ENCODE measurements around the gene TIE1. TPM values are rescaled to one million over a fixed set of nuclear protein-coding genes. Genes with fewer than 3 reads are reported as not detected.
A peak's percentile ranks its signal among the peaks of the same experiment; 100 is the strongest.

The TIE1 gene
- total and polyA plus RNA-seq, 2 of the 13 experiments (the other 11 are each of a cell fraction or from before 2014, with no cell fraction given) = 0.58 to 0.84 TPM

DNA sequence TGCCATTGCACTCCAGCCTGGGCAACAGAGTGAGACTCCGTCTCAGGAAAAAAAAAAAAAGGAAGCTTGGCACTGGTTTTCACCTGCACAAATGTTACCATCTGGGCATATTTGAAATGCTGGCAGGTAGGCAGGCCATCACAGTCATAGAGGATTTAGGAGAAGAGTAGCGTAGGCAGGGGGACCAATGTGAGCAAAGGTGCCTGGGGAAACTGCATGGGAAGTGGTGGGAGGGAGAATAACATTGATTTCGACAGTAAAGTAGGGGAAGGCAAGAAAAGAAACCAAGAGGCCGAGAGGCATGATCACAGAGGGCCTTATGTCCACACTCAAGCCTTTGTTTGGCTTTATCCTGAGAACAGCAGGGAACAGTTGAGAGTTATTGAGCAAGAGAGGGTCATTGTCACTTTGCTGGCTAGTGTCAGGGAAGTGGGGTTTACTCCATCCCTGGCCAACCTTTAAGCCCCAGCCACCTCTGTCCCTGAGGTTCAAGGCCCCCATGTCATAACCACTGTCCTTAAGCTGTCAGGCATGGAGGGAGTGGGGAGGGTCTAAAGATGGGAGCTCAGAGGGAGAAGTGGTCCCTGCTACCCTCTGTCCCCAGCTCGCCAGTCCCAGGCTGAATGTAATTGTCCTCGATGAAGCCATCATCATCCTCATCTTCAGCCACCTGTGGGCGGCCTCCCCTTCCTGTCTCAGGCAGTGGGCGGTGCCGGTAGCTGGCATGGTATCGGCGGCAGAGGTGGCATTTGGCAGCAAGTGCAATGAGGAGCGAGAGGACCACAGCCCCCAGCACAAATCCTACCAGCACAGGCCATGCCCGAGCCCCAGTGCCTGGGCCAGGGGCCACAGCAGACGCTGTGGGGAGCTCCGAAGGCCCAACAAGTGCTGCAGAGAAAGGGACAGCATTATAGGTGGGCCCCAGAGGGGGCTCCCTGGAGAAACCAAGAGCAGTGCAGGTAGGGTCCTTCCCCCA is 18.3 kb upstream of the TIE1 start (continued):
- TF ChIP-seq, protein P1, sequence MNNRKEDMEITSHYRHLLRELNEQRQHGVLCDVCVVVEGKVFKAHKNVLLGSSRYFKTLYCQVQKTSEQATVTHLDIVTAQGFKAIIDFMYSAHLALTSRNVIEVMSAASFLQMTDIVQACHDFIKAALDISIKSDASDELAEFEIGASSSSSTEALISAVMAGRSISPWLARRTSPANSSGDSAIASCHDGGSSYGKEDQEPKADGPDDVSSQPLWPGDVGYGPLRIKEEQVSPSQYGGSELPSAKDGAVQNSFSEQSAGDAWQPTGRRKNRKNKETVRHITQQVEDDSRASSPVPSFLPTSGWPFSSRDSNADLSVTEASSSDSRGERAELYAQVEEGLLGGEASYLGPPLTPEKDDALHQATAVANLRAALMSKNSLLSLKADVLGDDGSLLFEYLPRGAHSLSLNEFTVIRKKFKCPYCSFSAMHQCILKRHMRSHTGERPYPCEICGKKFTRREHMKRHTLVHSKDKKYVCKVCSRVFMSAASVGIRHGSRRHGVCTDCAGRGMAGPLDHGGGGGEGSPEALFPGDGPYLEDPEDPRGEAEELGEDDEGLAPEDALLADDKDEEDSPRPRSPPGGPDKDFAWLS (CRISPR knock-in tag; IDR thresholded peaks at IDR 0.05; ENCODE audit: borderline replicate concordance) = no peak
- TF ChIP-seq ZNF326 (CRISPR knock-in tag; IDR thresholded peaks at IDR 0.05; ENCODE audit: borderline replicate concordance) (no peak), FOXP1 (IDR thresholded peaks at IDR 0.05) (no peak), FOXP1 (CRISPR knock-in tag; IDR thresholded peaks at IDR 0.05) (peak; percentile 66), ERF (CRISPR knock-in tag; IDR thresholded peaks at IDR 0.05) (no peak; the same call in 1 of the 2 replicates), ZFP36L2 (CRISPR knock-in tag; IDR thresholded peaks at IDR 0.05) (no peak), MATR3 (CRISPR knock-in tag; IDR thresholded peaks at IDR 0.05) (no peak), HOXA3 (CRISPR knock-in tag; IDR thresholded peaks at IDR 0.05) (peak; percentile 70; the same call in 1 of the 2 replicates), ZNF230 (CRISPR knock-in tag; IDR thresholded peaks at IDR 0.05) (no peak), ZNF121 (CRISPR knock-in tag; IDR thresholded peaks at IDR 0.05) (peak; percentile 53; the same call in 1 of the 2 replicates), ZNF101 (CRISPR knock-in tag; IDR thresholded peaks at IDR 0.05; ENCODE audit: borderline replicate concordance, low read depth) (no peak), FOXO1 (CRISPR knock-in tag; IDR thresholded peaks at IDR 0.05) (peak; percentile 70; the same call in 1 of the 2 replicates), ZNF772 (CRISPR knock-in tag; IDR thresholded peaks at IDR 0.05) (no peak), FOXK2 (IDR thresholded peaks at IDR 0.05) (no peak)
- TF ChIP-seq, protein P2, sequence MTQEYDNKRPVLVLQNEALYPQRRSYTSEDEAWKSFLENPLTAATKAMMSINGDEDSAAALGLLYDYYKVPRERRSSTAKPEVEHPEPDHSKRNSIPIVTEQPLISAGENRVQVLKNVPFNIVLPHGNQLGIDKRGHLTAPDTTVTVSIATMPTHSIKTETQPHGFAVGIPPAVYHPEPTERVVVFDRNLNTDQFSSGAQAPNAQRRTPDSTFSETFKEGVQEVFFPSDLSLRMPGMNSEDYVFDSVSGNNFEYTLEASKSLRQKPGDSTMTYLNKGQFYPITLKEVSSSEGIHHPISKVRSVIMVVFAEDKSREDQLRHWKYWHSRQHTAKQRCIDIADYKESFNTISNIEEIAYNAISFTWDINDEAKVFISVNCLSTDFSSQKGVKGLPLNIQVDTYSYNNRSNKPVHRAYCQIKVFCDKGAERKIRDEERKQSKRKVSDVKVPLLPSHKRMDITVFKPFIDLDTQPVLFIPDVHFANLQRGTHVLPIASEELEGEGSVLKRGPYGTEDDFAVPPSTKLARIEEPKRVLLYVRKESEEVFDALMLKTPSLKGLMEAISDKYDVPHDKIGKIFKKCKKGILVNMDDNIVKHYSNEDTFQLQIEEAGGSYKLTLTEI (CRISPR knock-in tag; conservative IDR thresholded peaks at IDR 0.05) = no peak
- TF ChIP-seq, protein P3, sequence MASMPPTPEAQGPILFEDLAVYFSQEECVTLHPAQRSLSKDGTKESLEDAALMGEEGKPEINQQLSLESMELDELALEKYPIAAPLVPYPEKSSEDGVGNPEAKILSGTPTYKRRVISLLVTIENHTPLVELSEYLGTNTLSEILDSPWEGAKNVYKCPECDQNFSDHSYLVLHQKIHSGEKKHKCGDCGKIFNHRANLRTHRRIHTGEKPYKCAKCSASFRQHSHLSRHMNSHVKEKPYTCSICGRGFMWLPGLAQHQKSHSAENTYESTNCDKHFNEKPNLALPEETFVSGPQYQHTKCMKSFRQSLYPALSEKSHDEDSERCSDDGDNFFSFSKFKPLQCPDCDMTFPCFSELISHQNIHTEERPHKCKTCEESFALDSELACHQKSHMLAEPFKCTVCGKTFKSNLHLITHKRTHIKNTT (CRISPR knock-in tag; IDR thresholded peaks at IDR 0.05) = no peak
- TF ChIP-seq, protein P4, sequence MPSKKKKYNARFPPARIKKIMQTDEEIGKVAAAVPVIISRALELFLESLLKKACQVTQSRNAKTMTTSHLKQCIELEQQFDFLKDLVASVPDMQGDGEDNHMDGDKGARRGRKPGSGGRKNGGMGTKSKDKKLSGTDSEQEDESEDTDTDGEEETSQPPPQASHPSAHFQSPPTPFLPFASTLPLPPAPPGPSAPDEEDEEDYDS (CRISPR knock-in tag; IDR thresholded peaks at IDR 0.05) = no peak; the same call in 1 of the 2 replicates
- TF ChIP-seq, protein P5, sequence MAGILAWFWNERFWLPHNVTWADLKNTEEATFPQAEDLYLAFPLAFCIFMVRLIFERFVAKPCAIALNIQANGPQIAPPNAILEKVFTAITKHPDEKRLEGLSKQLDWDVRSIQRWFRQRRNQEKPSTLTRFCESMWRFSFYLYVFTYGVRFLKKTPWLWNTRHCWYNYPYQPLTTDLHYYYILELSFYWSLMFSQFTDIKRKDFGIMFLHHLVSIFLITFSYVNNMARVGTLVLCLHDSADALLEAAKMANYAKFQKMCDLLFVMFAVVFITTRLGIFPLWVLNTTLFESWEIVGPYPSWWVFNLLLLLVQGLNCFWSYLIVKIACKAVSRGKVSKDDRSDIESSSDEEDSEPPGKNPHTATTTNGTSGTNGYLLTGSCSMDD (CRISPR knock-in tag; IDR thresholded peaks at IDR 0.05) = no peak
- TF ChIP-seq, protein P6, sequence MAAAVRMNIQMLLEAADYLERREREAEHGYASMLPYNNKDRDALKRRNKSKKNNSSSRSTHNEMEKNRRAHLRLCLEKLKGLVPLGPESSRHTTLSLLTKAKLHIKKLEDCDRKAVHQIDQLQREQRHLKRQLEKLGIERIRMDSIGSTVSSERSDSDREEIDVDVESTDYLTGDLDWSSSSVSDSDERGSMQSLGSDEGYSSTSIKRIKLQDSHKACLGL (CRISPR knock-in tag; IDR thresholded peaks at IDR 0.05) = no peak
- TF ChIP-seq, protein P7, sequence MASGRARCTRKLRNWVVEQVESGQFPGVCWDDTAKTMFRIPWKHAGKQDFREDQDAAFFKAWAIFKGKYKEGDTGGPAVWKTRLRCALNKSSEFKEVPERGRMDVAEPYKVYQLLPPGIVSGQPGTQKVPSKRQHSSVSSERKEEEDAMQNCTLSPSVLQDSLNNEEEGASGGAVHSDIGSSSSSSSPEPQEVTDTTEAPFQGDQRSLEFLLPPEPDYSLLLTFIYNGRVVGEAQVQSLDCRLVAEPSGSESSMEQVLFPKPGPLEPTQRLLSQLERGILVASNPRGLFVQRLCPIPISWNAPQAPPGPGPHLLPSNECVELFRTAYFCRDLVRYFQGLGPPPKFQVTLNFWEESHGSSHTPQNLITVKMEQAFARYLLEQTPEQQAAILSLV (CRISPR knock-in tag; IDR thresholded peaks at IDR 0.05; ENCODE audit: borderline replicate concordance) = no peak
- TF ChIP-seq, protein P8, sequence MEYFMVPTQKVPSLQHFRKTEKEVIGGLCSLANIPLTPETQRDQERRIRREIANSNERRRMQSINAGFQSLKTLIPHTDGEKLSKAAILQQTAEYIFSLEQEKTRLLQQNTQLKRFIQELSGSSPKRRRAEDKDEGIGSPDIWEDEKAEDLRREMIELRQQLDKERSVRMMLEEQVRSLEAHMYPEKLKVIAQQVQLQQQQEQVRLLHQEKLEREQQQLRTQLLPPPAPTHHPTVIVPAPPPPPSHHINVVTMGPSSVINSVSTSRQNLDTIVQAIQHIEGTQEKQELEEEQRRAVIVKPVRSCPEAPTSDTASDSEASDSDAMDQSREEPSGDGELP (IDR thresholded peaks at IDR 0.05; ENCODE audit: borderline replicate concordance, low read depth) = peak; percentile 56; the same call in 1 of the 2 replicates

Data from HepG2 (cell line).